Upper lobe of left lung (tissue), 6 donors: Measurements from ENCODE around the gene ZNF567. TPM values are rescaled to one million over a fixed set of nuclear protein-coding genes. Genes with fewer than 3 reads are reported as not detected.
A peak's percentile ranks its signal among the peaks of the same experiment; 100 is the strongest.

ENCODE experiments used
- ATAC-seq, 2 donors: fragments of 200-7000 bp; cut with Tn5 transposase; one replicate each; pipeline ENCODE4 v1.9.1; 2022; ENCODE audit warnings: mild to moderate bottlenecking in 2 of 2, moderate library complexity in 2 of 2; ENCODE audit not compliant: low FRiP score in 2 of 2
- DNase-seq, 2 donors: peaks; one replicate each; pipeline ENCODE4 v3.0.0-alpha.2; 2019 to 2020
- H3K27ac ChIP-seq, 4 donors: fragments of 200-600 bp; sonication (generic); one replicate each; pipeline ENCODE4 v1.5.1; 2016 to 2019
- H3K27me3 ChIP-seq, 4 donors: fragments of 200-600 bp; sonication (generic); one replicate each; pipeline ENCODE4 v1.5.1; 2017 to 2019
- H3K36me3 ChIP-seq, 4 donors: fragments of 200-600 bp; sonication (generic); one replicate each; pipeline ENCODE4 v1.5.1; 2016 to 2019
- H3K4me1 ChIP-seq, 4 donors: fragments of 200-600 bp; sonication (generic); one replicate each; pipeline ENCODE4 v1.5.1; 2018 to 2019
- H3K4me3 ChIP-seq, 4 donors: fragments of 200-600 bp; sonication (generic); one replicate each; pipeline ENCODE4 v1.5.1; 2017 to 2019; ENCODE audit warnings: mild to moderate bottlenecking in 2 of 4, moderate library complexity in 1 of 4
- H3K9me3 ChIP-seq, 4 donors: fragments of 200-600 bp; sonication (generic); one replicate each; pipeline ENCODE4 v1.5.1; 2018 to 2019
- EP300 ChIP-seq, 4 donors: sonication (generic); formaldehyde crosslinking; IDR thresholded peaks; one replicate each; pipeline ENCODE4 v1.5.1; 2017; ENCODE audit warnings: antibody characterized with exemption in 4 of 4, control low read depth in 2 of 4
- POLR2A ChIP-seq, 4 donors: fragments of 450-650 bp; IDR thresholded peaks; one replicate each; pipeline ENCODE4 v1.5.1; 2016 to 2017; ENCODE audit warnings: antibody characterized with exemption in 4 of 4, mild to moderate bottlenecking in 2 of 4
- POLR2AphosphoS5 ChIP-seq, 2 donors: sonication (generic); formaldehyde crosslinking; IDR thresholded peaks; one replicate each; pipeline ENCODE4 v1.5.1; 2017; ENCODE audit warnings: antibody characterized with exemption in 2 of 2
- WGBS, 2 donors: methylation state at CpG; one replicate each; pipeline ENCODE4 v1.1.5; 2017 to 2018; 5-methylcytosine and 5-hydroxymethylcytosine counted together
- total RNA-seq, 6 donors: library from RNA; depleted of rRNA in 4 of 6; stranded (reverse); fragments of >200 nt in 4 of 6; gene quantifications; one replicate each; pipeline versions ENCODE4 v1.1.0 to v1.2.1, GENCODE V29; 2016 to 2021
- TF ChIP-seq, protein P1 (sequence below), 6 experiments: fragments of 450-650 bp in 4 of 6; fragments of 200-600 bp in 2 of 6; sonication (generic) in 2 of 6; IDR thresholded peaks; one replicate each; pipeline ENCODE4 v1.5.1; 2016 to 2019; ENCODE audit warnings: antibody characterized with exemption in 6 of 6
- donor health status: DM: no; HTN: no; CAD: no; lungs with moderate emphysema.
- donor health status: DM: no; HTN: yes; CAD: no; lungs with severe emphysema.

ZNF567 gene
- total RNA-seq = 10 to 100 TPM in 2 of 6 donors, 1 to 10 TPM in 4; 4.4 to 23.0 (median 6.1) TPM

DNA sequence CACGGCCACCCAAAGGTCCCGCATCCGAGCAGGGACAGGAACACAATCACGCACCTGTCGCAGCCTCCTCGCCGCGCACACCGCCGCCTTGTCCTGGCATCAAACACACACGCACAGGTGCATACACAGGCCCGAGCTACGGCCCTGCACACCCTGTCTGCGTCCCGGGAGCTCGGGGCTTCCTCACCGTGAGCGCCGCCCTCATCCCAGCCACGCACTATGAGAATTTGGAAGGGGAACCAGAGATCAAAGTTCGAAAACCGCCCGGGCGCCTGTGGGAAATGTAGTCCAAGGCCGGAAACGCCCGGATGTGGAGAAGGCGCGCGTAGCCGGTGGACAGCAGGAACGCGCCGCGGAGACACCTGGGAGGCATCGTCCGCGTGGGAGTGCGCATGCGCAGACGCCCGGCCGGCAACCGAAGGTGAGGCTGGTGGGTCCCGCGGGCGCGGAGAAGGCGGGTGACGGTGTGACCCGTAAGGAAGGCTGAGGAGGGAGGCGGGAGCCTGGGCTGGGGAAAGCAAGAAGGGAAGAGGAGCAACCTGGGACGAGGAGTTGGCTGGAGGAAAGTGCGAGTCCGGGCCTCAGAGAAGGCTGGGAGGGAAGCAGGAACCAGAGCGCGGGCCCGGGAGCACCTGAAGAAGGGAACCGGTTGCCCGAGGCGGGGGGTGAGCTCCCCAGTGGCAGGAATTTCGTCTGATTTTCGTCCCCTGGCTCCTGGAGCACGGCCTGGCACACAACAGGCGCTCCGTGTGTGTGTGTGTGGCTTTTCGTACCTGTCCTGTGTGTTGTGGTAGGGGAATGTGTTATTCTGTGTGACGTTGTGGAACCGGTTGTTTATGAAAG is at the start of gene ZNF567:
Gene ZNF567 (plus strand): TSS at position 399 of the 843 bp plus-strand sequence. CDS start 7,256 bp downstream, outside the sequence.
- Histone ChIP-seq H3K4me1 (peaks cover 13 to 19% (median 16%) of the 10 kb centered on the region in 4 donors), H3K9me3 (peaks cover 0 to 26% (median 19%) of the 10 kb centered on the region in 4 donors), H3K27ac (peak within 1 kb of the TSS; percentile 46 to 86 (median 68)), H3K27me3 (no peaks in the 10 kb centered on the region), H3K4me3 (peak within 1 kb of the TSS; percentile 65 to 82 (median 68)), H3K36me3 (peaks cover 7 to 32% (median 28%) of the 10 kb centered on the region in 4 donors)
- ATAC-seq (peak; percentile 98 to 100), DNase-seq (peak; percentile 99 to 100)
- 0 to 1% methylated on average over 52 to 58 of the region's 69 CpGs for WGBS, 2 donors
- TF ChIP-seq POLR2AphosphoS5 (IDR thresholded peaks at IDR 0.05) = peak; percentile 77 to 96
- peak in 2 of 4 donors; percentile 7 to 84 for TF ChIP-seq POLR2A (IDR thresholded peaks at IDR 0.05)
- no peak for TF ChIP-seq EP300 (IDR thresholded peaks at IDR 0.05)
- TF ChIP-seq, protein P1, sequence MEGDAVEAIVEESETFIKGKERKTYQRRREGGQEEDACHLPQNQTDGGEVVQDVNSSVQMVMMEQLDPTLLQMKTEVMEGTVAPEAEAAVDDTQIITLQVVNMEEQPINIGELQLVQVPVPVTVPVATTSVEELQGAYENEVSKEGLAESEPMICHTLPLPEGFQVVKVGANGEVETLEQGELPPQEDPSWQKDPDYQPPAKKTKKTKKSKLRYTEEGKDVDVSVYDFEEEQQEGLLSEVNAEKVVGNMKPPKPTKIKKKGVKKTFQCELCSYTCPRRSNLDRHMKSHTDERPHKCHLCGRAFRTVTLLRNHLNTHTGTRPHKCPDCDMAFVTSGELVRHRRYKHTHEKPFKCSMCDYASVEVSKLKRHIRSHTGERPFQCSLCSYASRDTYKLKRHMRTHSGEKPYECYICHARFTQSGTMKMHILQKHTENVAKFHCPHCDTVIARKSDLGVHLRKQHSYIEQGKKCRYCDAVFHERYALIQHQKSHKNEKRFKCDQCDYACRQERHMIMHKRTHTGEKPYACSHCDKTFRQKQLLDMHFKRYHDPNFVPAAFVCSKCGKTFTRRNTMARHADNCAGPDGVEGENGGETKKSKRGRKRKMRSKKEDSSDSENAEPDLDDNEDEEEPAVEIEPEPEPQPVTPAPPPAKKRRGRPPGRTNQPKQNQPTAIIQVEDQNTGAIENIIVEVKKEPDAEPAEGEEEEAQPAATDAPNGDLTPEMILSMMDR (IDR thresholded peaks at IDR 0.05) = peak in 2 of 6 experiments; percentile 25 to 26

DNA sequence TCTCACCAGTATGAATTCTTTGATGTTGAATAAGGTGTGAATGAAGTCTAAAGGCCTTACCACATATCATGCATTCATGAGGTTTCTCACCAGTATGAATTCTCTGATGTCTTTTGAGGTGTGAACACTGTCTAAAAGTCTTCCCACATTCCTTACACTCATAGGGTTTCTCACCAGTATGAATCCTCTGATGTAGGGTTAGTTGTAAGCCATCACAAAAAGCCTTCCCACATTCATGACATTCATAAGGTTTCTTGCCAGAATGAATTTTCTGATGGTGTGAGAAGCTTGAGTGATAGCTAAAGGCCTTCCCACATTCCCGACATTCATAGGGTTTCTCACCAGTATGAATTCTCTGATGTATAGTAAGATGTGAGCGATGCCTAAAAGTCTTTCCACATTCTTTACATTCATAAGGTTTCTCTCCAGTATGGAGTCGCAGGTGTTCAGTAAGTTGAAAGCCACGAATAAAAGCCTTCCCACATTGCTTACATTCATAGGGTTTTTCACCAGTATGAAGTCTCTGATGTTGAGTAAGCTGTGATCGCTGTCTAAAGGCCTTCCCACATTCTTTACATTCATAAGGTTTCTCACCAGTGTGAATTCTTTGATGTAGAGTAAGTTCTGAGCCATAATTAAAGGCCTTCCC is 48.4 kb upstream of the ZNF567 start:
- ATAC-seq = no peak
- no peaks in the 10 kb centered on the region for H3K4me1 ChIP-seq
- WGBS, 2 donors = 91 to 92% methylated on average over 5 of the region's 5 CpGs
- no peak overlapping the region for H3K27ac ChIP-seq
- no peak for TF ChIP-seq EP300 (IDR thresholded peaks at IDR 0.05)
- TF ChIP-seq, protein P1 (IDR thresholded peaks at IDR 0.05) = no peak
- H3K4me3 ChIP-seq = no peak overlapping the region
- DNase-seq = no peak
- H3K27me3 ChIP-seq = no peaks in the 10 kb centered on the region
- peaks cover 0 to 46% (median 36%) of the 10 kb centered on the region in 4 donors for H3K36me3 ChIP-seq
- H3K9me3 ChIP-seq = peaks cover 99 to 100% (median 99%) of the 10 kb centered on the region in 4 donors

DNA sequence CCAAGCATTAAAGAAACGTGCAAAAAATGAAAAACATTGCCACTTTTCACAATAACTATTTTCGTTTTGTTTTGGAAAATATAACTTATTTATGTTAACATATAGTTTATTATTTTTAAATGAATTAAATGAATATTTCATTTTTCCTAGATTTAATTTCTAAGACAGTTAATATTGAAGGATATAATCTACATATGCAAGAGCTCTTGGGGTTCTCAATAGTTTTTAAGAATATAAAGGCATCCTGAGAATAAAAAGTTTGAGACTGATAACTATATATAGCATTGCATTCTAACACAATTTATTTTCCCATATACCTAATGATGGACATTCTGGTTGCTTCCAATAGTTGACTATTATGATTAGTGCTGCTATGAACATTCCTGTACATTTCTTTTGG is 40.7 kb upstream of the ZNF567 start:
- no peak for ATAC-seq
- Histone ChIP-seq H3K4me1 (no peaks in the 10 kb centered on the region), H3K27me3 (no peaks in the 10 kb centered on the region), H3K36me3 (peaks cover 12 to 81% (median 69%) of the 10 kb centered on the region in 4 donors), H3K4me3 (no peak overlapping the region), H3K27ac (no peak overlapping the region), H3K9me3 (peaks cover 92 to 100% (median 97%) of the 10 kb centered on the region in 4 donors)
- TF ChIP-seq, protein P1 (IDR thresholded peaks at IDR 0.05) = no peak
- no peak for TF ChIP-seq POLR2AphosphoS5 (IDR thresholded peaks at IDR 0.05)
- TF ChIP-seq EP300 (IDR thresholded peaks at IDR 0.05) = no peak
- no peak for TF ChIP-seq POLR2A (IDR thresholded peaks at IDR 0.05)
- 94 to 95% methylated on average over 2 of the region's 2 CpGs for WGBS, 2 donors
- no peak for DNase-seq

DNA sequence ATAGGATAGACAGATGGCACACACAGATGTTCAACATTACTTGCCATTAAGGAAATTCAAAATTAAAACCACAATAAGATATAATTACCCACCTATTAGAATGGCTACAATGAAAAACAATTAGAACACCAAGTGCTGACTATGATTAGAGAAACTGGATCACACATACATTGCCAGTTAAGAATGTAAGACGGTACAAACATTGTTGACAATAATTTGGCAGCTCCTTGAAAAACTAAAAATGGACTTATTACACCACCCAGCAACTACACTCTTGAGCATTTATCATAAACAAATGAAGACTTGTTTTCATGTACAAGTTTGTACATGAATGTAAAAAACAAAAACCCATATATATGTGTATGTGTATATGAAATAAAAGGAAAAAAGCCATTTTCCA is 34.5 kb upstream of the ZNF567 start:
- ATAC-seq (no peak), DNase-seq (no peak)
- Histone ChIP-seq H3K4me1 (no peaks in the 10 kb centered on the region), H3K9me3 (peaks cover 65 to 96% (median 91%) of the 10 kb centered on the region in 4 donors), H3K4me3 (no peak overlapping the region), H3K27me3 (no peaks in the 10 kb centered on the region), H3K36me3 (peaks cover 34 to 100% (median 81%) of the 10 kb centered on the region in 4 donors), H3K27ac (no peak overlapping the region)
- 92 to 93% methylated on average over 1 of the region's 1 CpG for WGBS, 2 donors
- TF ChIP-seq POLR2A (IDR thresholded peaks at IDR 0.05) = no peak
- TF ChIP-seq, protein P1 (IDR thresholded peaks at IDR 0.05) = no peak
- no peak for TF ChIP-seq EP300 (IDR thresholded peaks at IDR 0.05)
- no peak for TF ChIP-seq POLR2AphosphoS5 (IDR thresholded peaks at IDR 0.05)
